NCI-H2081 treated with DMSO at 0.1 percent for 48 hours (cell line): ENCODE measurements around the gene HMCN2.

Experiments
- DNase-seq: peaks from one replicate; lab custom pipeline; 2025; lab: John Stamatoyannopoulos, UW

Gene HMCN2

GRCh38 chr9:130471411-130472183, 206.0 kb downstream of the HMCN2 start:
- DNase-seq: no peak

- DNase-seq: no peak
Measured at GRCh38 chr9:130472184-130472705, 206.7 kb downstream of the HMCN2 start.

- DNase-seq: no peak
Measured at GRCh38 chr9:130473009-130473408, 207.4 kb downstream of the HMCN2 start.

DNA sequence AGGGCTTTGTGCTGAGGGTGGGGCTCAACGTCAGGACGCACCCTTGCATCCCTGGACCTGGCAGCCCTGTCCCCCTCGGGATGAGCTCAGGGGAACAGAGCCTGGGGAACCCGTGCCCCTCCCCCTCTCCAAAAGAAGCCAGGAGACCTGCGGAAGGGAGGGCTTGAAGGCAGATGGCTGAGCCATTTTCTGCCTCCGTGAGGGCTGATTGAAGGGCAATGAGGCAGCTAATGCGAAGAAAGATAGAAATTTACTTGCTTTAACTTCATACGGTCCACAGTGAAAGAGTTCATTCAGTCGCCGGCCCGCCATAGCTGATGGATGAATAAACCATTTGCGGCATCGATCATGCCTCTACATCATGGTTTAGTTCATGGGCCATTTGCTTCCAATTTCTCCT, 208.0 kb downstream of the HMCN2 start:
- no peak for DNase-seq

DNA sequence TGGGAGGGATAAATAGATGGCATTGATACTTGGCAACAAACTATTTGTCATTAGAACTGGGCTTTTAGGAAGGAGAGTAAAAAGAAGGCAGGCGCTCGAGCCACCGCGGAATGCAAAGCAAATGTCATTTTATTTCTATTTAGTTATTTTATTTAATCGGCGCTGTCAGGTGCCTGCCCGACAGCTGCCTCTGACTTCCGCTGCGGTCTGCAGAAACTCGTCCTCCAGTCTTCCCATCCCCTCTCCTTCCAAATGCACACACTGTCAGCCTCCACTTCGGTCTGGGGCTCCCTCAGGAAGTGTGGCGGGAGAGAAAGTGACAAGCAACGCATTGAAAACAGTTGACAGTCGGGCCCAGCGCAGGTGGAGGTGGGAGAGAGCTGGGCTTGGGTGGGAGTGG, 208.5 kb downstream of the HMCN2 start:
- DNase-seq: no peak

- no peak for DNase-seq
Measured at GRCh38 chr9:130476151-130476730, 210.7 kb downstream of the HMCN2 start.

DNA sequence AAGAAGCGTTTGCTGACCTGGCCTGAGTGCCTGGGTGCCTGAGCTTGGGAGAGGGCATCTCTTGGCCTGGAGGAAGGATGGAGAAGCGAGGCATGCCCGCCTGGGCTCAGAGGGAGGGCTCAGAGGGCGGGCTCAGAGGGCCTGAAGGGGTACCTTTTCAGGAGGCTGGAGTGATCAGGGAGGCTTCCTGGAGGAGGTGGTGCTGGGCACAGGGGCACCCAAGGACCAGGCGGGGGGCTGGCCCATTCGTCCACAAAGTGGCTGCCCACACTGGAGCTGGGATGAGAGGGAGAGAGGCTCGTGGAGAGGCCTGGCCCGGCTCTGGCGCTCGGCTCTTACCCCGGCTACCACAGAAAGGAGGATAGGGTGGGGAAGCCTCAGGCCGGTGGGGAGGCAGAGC, 212.0 kb downstream of the HMCN2 start:
- DNase-seq: no peak

DNA sequence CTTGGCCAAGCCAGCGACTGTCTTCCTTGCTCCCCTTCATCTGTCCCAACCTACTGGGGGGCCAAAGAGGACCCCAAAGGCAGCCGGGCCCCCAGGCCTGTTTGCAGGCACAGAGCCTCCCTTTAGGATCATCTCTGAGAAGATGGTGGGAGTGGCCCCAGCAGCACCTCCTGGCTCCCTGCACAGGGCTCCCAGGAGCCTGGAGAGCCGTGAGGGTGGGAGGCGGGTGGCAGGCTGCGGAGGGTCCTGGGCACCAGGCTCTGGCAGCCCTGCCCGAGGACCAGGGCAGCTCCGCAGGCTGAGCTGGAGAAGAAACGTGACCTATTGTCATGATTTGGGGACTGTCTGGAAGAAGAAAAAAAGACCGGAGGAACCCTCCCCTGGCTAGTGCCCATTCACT, 212.6 kb downstream of the HMCN2 start:
- no peak for DNase-seq

- no peak for DNase-seq
Measured at GRCh38 chr9:130478736-130479575, 213.4 kb downstream of the HMCN2 start.

- DNase-seq: no peak
Measured at GRCh38 chr9:130479587-130479986, 214.0 kb downstream of the HMCN2 start.

GRCh38 chr9:130480673-130481072, 215.1 kb downstream of the HMCN2 start:
- no peak for DNase-seq

DNA sequence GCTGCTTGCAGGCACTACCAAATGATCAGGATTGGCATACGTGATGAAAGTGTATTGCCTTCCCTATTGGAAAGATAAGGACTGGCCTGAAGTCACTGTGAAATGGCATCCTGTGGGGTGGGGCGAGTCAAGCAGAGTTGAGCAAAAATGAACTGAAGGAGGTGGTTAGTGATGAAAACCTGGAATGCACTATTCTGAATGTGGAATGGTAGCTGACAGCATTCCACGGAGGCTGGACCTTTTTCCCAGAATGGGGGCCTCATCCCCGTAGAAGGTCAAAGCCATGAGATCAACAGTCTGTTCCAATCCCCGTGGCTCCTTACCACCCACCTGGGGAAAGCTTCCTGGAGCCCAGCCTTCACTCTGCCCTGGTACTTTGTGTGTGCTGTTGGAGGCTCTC, 216.9 kb downstream of the HMCN2 start:
- DNase-seq: no peak

GRCh38 chr9:130483371-130483971, 217.9 kb downstream of the HMCN2 start:
- DNase-seq: no peak
